GM18861 (cell line): ENCODE results near the gene ZC3HAV1.
"Not testable (repeated sequence)": the region's sequence is repeated elsewhere in the genome, so short reads cannot be mapped to it uniquely, and the experiment has no call there.

Experiments
- ATAC-seq: cut with Tn5 transposase; IDR thresholded peaks from one replicate; pipeline ENCODE4 v1.9.1; 2021; ENCODE audit not compliant: unreplicated experiment

ZC3HAV1 gene

GRCh38 chr7:139109188-139109982 lies at the start of gene ZC3HAV1:
Gene ZC3HAV1, minus strand, starts transcription at chr7:139109720. Its CDS starts 389 bp downstream, at chr7:139109331.
- peak; percentile 63 for ATAC-seq

GRCh38 chr7:139153832-139154231 lies 44.3 kb upstream of the ZC3HAV1 start:
- ATAC-seq: no peak

GRCh38 chr7:139152149-139152548 lies 42.6 kb upstream of the ZC3HAV1 start:
- ATAC-seq: no peak

- no peak for ATAC-seq
These were observed 29.6 kb upstream of the ZC3HAV1 start for GRCh38 chr7:139139150-139139549.

GRCh38 chr7:139133335-139134139 lies 24.0 kb upstream of the ZC3HAV1 start:
- ATAC-seq: peak; percentile 89

DNA sequence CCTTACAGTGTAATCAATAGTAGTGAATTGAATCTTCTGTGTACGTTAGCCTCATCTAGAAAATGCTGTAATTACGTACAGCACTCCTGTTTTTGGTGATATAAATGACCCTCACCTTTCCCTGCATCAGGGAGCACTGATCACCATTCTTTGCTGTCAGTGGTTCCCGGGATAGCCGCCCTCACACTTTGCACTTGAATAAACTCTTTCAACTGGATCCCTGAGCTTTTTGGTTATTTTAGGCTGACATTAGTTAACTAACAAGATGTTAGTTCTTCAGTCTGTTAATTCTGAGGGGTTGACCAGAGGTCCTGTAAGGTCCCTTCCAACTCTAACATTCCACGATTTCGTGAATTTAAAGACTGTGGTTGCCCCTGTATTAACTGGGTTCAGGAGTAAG lies 23.4 kb upstream of the ZC3HAV1 start:
- ATAC-seq: no peak

DNA sequence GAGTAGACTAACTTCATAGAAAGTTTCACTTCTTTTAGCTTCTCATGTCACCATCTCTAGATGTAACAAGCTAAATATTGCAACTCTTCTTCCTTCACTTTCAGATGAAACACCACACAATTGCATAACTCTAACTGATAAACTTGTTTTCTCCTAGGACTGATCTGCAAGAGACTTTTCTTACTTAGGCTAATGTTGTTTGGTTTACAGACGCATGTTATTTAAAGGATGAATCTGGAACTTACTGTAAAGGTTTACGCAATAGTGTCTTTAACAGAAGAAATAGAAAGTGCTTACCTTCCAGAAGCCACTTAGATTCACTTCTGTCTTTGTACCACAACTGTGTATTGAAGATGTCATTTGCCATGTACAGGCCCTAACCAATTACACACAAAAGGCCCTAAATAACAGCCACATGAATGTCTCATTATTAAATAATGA lies 22.1 kb upstream of the ZC3HAV1 start:
- ATAC-seq: no peak

- ATAC-seq: not testable (repeated sequence)
These were observed 20.3 kb upstream of the ZC3HAV1 start for GRCh38 chr7:139129814-139130213.

GRCh38 chr7:139127648-139128047 lies 18.1 kb upstream of the ZC3HAV1 start:
- ATAC-seq: no peak

- no peak for ATAC-seq
These were observed 16.1 kb upstream of the ZC3HAV1 start for GRCh38 chr7:139125657-139126056.

GRCh38 chr7:139124995-139125394 lies 15.5 kb upstream of the ZC3HAV1 start:
- ATAC-seq: not testable (repeated sequence)

GRCh38 chr7:139124084-139124914 lies 14.8 kb upstream of the ZC3HAV1 start:
- ATAC-seq: peak; percentile 53

GRCh38 chr7:139119486-139119849 lies 9.9 kb upstream of the ZC3HAV1 start:
- ATAC-seq: no peak

DNA sequence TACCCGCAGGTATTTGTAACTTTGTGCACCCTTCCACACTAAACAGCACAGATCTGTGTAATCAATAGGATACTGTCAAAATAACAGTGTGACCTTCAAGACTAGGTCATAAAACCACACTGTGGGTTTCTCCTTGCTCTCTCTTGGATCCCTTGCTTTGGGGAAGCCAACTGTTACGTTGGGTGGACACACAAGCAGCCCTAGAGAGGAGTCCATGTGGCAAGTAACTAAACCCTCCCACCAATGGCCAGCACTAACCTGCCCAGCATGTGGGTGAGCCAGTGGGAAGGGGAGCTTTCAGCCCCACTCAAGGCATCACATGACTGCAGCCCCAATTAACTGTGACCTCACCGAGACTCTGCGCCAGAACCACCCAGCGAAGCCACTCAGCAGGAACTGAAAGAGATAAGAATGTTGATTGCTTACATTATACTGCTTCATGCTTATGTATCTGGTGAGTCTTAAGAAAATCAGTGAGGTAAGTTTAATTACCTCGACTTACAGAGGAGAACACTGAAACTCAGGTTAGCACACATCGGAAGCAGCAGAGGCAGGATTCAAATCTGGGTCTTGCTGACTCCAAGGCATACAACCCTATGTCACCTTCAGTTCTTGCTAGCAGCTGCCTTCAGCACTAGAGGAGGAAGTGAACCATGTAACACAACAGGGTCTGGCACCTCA lies 9.4 kb upstream of the ZC3HAV1 start:
- ATAC-seq: peak; percentile 81

- ATAC-seq: peak; percentile 68
These were observed 8.8 kb upstream of the ZC3HAV1 start for GRCh38 chr7:139118234-139118804.

DNA sequence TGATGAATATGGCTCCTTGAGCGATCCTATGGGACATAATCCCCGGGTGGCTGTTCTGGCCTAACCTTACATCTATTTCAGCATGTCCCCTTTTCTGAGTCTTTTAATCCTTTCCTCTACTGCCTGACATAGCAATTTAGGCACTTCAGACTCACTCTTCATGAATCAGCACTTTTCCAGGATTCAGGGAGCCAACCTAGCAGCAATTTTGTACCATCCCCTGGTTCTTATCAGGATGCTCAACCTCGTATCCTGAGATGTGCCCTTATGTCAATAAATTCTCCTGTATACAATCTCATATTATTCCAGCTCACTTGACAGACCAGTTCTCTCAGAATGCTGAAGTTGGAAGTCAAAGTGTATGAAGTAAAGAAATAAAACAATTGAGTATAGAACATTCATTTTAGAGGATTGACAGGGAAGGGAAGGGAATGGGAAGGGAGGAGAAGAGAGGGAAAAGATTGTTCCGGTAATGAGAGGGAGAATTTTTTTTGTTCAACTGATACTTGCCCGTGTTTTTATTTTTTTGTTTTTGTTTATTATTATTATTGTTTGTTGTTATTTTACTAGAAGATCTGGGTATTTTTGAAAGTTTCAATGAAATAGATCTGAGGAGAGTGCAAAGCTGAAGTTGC lies 8.2 kb upstream of the ZC3HAV1 start:
- no peak for ATAC-seq

DNA sequence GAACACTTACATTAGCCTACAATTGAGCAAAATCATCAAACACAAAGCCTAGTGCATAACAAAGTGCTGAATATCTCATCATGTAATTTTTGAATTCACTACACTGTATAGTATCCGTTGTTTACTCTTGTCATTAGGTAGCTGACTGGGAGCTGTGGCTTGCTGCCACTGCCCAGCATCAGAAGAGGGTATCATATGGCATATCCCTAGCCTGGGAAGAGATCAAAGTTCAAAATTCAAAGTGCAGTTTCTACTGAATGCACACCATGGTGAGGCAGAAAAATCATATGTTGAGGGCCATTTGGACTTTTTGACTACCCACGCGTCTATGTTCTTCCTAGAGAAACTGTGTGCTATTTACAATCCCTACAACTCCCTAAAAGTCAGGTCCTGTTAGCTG lies 7.5 kb upstream of the ZC3HAV1 start:
- ATAC-seq: no peak

DNA sequence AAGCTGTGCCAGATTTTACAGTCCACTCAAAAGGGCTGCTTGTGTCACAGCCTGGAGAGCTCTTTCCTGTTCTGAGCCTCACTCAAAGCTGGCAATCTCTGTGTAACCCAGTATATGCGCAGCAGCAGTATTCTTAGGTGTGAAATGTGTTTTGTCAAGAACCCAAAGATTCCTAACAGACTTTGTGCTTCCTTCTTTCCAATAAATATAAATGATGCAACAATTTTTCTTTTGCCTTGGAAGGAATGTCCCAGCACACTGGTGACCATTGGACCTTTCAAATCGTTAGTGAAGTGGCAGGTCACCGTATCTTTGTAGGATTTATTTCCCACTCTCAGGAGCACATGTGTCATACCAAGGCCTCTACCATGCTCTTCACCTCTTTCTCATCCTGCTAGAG lies 5.6 kb upstream of the ZC3HAV1 start:
- ATAC-seq: no peak

- no peak for ATAC-seq
These were observed 5.1 kb upstream of the ZC3HAV1 start for GRCh38 chr7:139114585-139114984.

DNA sequence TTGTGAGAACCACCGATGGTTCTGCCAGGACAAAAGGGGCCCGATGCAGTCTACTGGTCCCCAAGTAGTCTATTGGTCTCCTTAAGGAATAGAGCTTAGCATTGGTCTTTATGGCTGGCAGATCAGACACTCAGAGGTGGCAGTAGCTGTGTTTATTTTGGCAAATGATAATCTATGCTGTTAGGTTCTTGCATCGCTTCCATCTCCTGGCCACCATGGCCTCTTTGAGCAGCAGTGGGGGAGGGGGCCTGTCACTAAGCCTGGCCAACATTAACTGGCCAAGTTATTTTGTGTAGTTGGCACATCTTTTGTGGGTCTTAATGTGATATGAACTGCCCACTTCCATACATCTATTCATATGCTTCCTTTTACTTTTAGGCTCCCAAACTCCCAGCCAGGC lies 4.5 kb upstream of the ZC3HAV1 start:
- ATAC-seq: no peak
